ENCODE data around the gene RPA3. TPM values are rescaled to one million over a fixed set of nuclear protein-coding genes. Genes with fewer than 3 reads are reported as not detected.

The RPA3 gene
- total and polyA plus RNA-seq, 9 of the 15 experiments (the other 6 are each of a cell fraction or from before 2014, with no cell fraction given) = 68.5 to 265 (median 125) TPM

GRCh38 chr7:7641129-7641663, 77.2 kb downstream of the RPA3 start (continued):
- TF ChIP-seq MNT (conservative IDR thresholded peaks at IDR 0.05) (no peak), HDGF (IDR thresholded peaks at IDR 0.05) (no peak), PRDM10 (IDR thresholded peaks at IDR 0.05; ENCODE audit: partially characterized antibody) (peak; percentile 78), GATA2 (CRISPR knock-in tag; IDR thresholded peaks at IDR 0.05) (0 out of 2 replicates have a peak, but pooled peaks have one; percentile 54), RREB1 (CRISPR knock-in tag; IDR thresholded peaks at IDR 0.05) (no peak; the same call in 1 of the 2 replicates), ZMIZ1 (IDR thresholded peaks at IDR 0.05; ENCODE audit: low read depth in 2 of 2, low read length in 2 of 2) (no peak), TEAD4 (IDR thresholded peaks at IDR 0.05; ENCODE audit: low read length) (peak; percentile 0; the same call in 1 of the 2 replicates), TEAD4 (CRISPR knock-in tag; IDR thresholded peaks at IDR 0.05; ENCODE audit: borderline replicate concordance) (no peak), FIP1L1 (IDR thresholded peaks at IDR 0.05; ENCODE audit: low read depth, low read length, poor library complexity, severe bottlenecking) (no peak), THAP7 (CRISPR knock-in tag; IDR thresholded peaks at IDR 0.05) (no peak), MEF2D (tag; conservative IDR thresholded peaks at IDR 0.05; ENCODE audit: low read depth) (no peak)
